HepG2 (cell line): ENCODE data around the gene SNAPIN. TPM values are rescaled to one million over a fixed set of nuclear protein-coding genes. Genes with fewer than 3 reads are reported as not detected.
A peak's percentile ranks its signal among the peaks of the same experiment; 100 is the strongest.

ENCODE experiments used
- AHDC1 ChIP-seq: sonication (generic); formaldehyde crosslinking; IDR thresholded peaks from 2 replicates; pipeline ENCODE4 v1.5.1; 2020; ENCODE audit warnings: mild to moderate bottlenecking, missing genetic modification reagents, borderline replicate concordance
- CERS6 ChIP-seq: sonication (generic); formaldehyde crosslinking; IDR thresholded peaks from 2 replicates; pipeline ENCODE4 v1.5.0; 2020; ENCODE audit warnings: missing genetic modification reagents
- KDM1A ChIP-seq: IDR thresholded peaks from 2 replicates; pipeline ENCODE4 v1.6.1; 2016; ENCODE audit warnings: missing compliant biosample characterization
- LRRFIP1 ChIP-seq: sonication (generic); formaldehyde crosslinking; conservative IDR thresholded peaks from 2 replicates; pipeline ENCODE4 v1.4.0; 2020; ENCODE audit warnings: missing genetic modification reagents
- NBN ChIP-seq: fragments of 450-650 bp; conservative IDR thresholded peaks from 2 replicates; pipeline ENCODE4 v1.6.1; 2017
- NR0B2 ChIP-seq: sonication (generic); formaldehyde crosslinking; IDR thresholded peaks from 2 replicates; pipeline ENCODE4 v1.4.0; 2020; ENCODE audit warnings: mild to moderate bottlenecking, missing genetic modification reagents
- POLR2G ChIP-seq: fragments of 200-400 bp; formaldehyde crosslinking; IDR thresholded peaks from 2 replicates; pipeline ENCODE4 v1.6.1; 2018; ENCODE audit warnings: mild to moderate bottlenecking, low read depth, low read length, moderate library complexity
- TAF15 ChIP-seq: fragments of 200-400 bp; formaldehyde crosslinking; IDR thresholded peaks from one replicate; pipeline ENCODE4 v1.6.1; 2018; ENCODE audit warnings: mild to moderate bottlenecking, low read depth, low read length; ENCODE audit not compliant: poor library complexity, severe bottlenecking
- TBP ChIP-seq: sonication (generic); formaldehyde crosslinking; IDR thresholded peaks from 2 replicates; pipeline ENCODE4 v1.5.0; 2020; ENCODE audit warnings: missing genetic modification reagents
- TFDP2 ChIP-seq: sonication (generic); formaldehyde crosslinking; IDR thresholded peaks from 2 replicates; pipeline ENCODE4 v1.4.0; 2020; ENCODE audit warnings: missing genetic modification reagents
- XRCC5 ChIP-seq: fragments of 200-400 bp; formaldehyde crosslinking; optimal IDR thresholded peaks from 2 replicates; pipeline ENCODE3; 2017; ENCODE audit warnings: mild to moderate bottlenecking, low read length
- ZFX ChIP-seq: sonication (generic); formaldehyde crosslinking; IDR thresholded peaks from 2 replicates; pipeline ENCODE4 v1.4.0; 2020; ENCODE audit warnings: mild to moderate bottlenecking, low read depth, missing genetic modification reagents, moderate library complexity
- ZIK1 ChIP-seq: sonication (generic); formaldehyde crosslinking; IDR thresholded peaks from 2 replicates; pipeline ENCODE4 v1.5.0; 2020; ENCODE audit warnings: mild to moderate bottlenecking, low read depth, missing genetic modification reagents, borderline replicate concordance
- ZNF230 ChIP-seq: sonication (generic); formaldehyde crosslinking; IDR thresholded peaks from 2 replicates; pipeline ENCODE4 v1.4.0; 2020; ENCODE audit warnings: mild to moderate bottlenecking, missing genetic modification reagents
- ZNF441 ChIP-seq: sonication (generic); formaldehyde crosslinking; IDR thresholded peaks from 2 replicates; pipeline ENCODE4 v1.7.0; 2021; ENCODE audit warnings: missing genetic modification reagents, borderline replicate concordance
- ZNF713 ChIP-seq: sonication (generic); formaldehyde crosslinking; IDR thresholded peaks from 2 replicates; pipeline ENCODE4 v1.4.0; 2020; ENCODE audit warnings: mild to moderate bottlenecking, missing genetic modification reagents
- polyA plus RNA-seq, 8 experiments: library from polyadenylated mRNA; depleted of rRNA in 3 of 8; stranded (reverse) in 7 of 8; unstranded in 1 of 8; fragments of >200 nt; fragmentation: Illumina TruSeq in 4 of 8; extraction: Trizol in 4 of 8; gene quantifications; 2 replicates each; pipeline versions ENCODE4 v1.2.1 to v1.2.3, GENCODE V29; 2011 to 2016; ENCODE audit warnings: low read depth in 4 of 8, missing spikeins in 1 of 8, mixed read lengths in 1 of 8; ENCODE audit not compliant: insufficient read depth in 1 of 8
- total RNA-seq, 5 experiments: library from RNA; depleted of rRNA; stranded (reverse); fragments of >200 nt; fragmentation: Illumina TruSeq; extraction: Trizol; gene quantifications; 2 replicates each; pipeline ENCODE4 v1.2.3, GENCODE V29; 2016; ENCODE audit warnings: low read depth in 1 of 5

The SNAPIN gene
- total and polyA plus RNA-seq, 2 of the 13 experiments (the other 11 are each of a cell fraction or from before 2014, with no cell fraction given), result 23.9 to 25.7 TPM

- no peak for TF ChIP-seq LRRFIP1
- no peak for TF ChIP-seq TBP (CRISPR knock-in tag)
- peak; percentile 98 for TF ChIP-seq ZFX (CRISPR knock-in tag)
- TF ChIP-seq ZIK1, result no peak
- no peak for TF ChIP-seq CERS6 (CRISPR knock-in tag)
- peak; percentile 80 for TF ChIP-seq TFDP2
- peak; percentile 91 for TF ChIP-seq POLR2G
- TF ChIP-seq KDM1A (CRISPR knock-in tag), result no peak
- TF ChIP-seq ZNF713 (CRISPR knock-in tag), result no peak
- no peak for TF ChIP-seq NBN
- TF ChIP-seq AHDC1, result no peak
- TF ChIP-seq ZNF230 (CRISPR knock-in tag), result peak; percentile 53; the same call in 1 of the 2 replicates
- TF ChIP-seq ZNF441, result no peak
- peak; percentile 52 for TF ChIP-seq TAF15
- TF ChIP-seq NR0B2 (CRISPR knock-in tag), result no peak
- peak; percentile 83 for TF ChIP-seq XRCC5
Measured at GRCh38 chr1:153658400-153659174, at the start of gene SNAPIN (continued).
